Measurements from ENCODE around the gene LSP1. TPM values are rescaled to one million over a fixed set of nuclear protein-coding genes. Genes with fewer than 3 reads are reported as not detected.

LSP1 gene
- total and polyA plus RNA-seq, 2 of the 8 experiments (the other 6 are each of a cell fraction or from before 2014, with no cell fraction given): 0.03 TPM; not detected in 1

DNA sequence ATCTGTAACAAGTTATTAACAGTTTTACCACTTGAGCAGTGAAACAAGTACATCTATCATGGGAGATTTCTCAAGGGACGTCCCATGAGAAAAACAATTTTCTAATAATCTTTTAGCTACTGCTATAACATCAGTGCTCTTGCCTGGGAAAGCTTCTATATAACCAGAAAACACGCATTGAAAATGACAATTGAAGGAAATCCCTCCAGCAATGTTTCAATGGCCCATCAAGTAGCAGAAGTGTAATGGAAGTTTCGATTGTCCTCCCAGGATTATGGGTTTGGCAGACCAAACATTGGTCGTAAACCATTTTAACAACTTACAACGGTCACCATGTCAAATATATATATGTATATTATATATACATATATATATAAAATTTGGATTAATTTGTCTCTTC, 46.8 kb downstream of the LSP1 start (continued):
- TF ChIP-seq, protein P1, sequence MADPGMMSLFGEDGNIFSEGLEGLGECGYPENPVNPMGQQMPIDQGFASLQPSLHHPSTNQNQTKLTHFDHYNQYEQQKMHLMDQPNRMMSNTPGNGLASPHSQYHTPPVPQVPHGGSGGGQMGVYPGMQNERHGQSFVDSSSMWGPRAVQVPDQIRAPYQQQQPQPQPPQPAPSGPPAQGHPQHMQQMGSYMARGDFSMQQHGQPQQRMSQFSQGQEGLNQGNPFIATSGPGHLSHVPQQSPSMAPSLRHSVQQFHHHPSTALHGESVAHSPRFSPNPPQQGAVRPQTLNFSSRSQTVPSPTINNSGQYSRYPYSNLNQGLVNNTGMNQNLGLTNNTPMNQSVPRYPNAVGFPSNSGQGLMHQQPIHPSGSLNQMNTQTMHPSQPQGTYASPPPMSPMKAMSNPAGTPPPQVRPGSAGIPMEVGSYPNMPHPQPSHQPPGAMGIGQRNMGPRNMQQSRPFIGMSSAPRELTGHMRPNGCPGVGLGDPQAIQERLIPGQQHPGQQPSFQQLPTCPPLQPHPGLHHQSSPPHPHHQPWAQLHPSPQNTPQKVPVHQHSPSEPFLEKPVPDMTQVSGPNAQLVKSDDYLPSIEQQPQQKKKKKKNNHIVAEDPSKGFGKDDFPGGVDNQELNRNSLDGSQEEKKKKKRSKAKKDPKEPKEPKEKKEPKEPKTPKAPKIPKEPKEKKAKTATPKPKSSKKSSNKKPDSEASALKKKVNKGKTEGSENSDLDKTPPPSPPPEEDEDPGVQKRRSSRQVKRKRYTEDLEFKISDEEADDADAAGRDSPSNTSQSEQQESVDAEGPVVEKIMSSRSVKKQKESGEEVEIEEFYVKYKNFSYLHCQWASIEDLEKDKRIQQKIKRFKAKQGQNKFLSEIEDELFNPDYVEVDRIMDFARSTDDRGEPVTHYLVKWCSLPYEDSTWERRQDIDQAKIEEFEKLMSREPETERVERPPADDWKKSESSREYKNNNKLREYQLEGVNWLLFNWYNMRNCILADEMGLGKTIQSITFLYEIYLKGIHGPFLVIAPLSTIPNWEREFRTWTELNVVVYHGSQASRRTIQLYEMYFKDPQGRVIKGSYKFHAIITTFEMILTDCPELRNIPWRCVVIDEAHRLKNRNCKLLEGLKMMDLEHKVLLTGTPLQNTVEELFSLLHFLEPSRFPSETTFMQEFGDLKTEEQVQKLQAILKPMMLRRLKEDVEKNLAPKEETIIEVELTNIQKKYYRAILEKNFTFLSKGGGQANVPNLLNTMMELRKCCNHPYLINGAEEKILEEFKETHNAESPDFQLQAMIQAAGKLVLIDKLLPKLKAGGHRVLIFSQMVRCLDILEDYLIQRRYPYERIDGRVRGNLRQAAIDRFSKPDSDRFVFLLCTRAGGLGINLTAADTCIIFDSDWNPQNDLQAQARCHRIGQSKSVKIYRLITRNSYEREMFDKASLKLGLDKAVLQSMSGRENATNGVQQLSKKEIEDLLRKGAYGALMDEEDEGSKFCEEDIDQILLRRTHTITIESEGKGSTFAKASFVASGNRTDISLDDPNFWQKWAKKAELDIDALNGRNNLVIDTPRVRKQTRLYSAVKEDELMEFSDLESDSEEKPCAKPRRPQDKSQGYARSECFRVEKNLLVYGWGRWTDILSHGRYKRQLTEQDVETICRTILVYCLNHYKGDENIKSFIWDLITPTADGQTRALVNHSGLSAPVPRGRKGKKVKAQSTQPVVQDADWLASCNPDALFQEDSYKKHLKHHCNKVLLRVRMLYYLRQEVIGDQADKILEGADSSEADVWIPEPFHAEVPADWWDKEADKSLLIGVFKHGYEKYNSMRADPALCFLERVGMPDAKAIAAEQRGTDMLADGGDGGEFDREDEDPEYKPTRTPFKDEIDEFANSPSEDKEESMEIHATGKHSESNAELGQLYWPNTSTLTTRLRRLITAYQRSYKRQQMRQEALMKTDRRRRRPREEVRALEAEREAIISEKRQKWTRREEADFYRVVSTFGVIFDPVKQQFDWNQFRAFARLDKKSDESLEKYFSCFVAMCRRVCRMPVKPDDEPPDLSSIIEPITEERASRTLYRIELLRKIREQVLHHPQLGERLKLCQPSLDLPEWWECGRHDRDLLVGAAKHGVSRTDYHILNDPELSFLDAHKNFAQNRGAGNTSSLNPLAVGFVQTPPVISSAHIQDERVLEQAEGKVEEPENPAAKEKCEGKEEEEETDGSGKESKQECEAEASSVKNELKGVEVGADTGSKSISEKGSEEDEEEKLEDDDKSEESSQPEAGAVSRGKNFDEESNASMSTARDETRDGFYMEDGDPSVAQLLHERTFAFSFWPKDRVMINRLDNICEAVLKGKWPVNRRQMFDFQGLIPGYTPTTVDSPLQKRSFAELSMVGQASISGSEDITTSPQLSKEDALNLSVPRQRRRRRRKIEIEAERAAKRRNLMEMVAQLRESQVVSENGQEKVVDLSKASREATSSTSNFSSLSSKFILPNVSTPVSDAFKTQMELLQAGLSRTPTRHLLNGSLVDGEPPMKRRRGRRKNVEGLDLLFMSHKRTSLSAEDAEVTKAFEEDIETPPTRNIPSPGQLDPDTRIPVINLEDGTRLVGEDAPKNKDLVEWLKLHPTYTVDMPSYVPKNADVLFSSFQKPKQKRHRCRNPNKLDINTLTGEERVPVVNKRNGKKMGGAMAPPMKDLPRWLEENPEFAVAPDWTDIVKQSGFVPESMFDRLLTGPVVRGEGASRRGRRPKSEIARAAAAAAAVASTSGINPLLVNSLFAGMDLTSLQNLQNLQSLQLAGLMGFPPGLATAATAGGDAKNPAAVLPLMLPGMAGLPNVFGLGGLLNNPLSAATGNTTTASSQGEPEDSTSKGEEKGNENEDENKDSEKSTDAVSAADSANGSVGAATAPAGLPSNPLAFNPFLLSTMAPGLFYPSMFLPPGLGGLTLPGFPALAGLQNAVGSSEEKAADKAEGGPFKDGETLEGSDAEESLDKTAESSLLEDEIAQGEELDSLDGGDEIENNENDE (IDR thresholded peaks at IDR 0.05; ENCODE audit: insufficient replicate concordance, low read length): no peak

Measured in H1 (cell line).